HG03520 (cell line): ENCODE results near the gene TTC27.
"Not testable (repeated sequence)": the region's sequence is repeated elsewhere in the genome, so short reads cannot be mapped to it uniquely, and the experiment has no call there.

Source experiments
- ATAC-seq: cut with Tn5 transposase; IDR thresholded peaks from one replicate; pipeline ENCODE4 v1.9.1; 2021; ENCODE audit warnings: mild to moderate bottlenecking, moderate library complexity; ENCODE audit not compliant: unreplicated experiment

The TTC27 gene

DNA sequence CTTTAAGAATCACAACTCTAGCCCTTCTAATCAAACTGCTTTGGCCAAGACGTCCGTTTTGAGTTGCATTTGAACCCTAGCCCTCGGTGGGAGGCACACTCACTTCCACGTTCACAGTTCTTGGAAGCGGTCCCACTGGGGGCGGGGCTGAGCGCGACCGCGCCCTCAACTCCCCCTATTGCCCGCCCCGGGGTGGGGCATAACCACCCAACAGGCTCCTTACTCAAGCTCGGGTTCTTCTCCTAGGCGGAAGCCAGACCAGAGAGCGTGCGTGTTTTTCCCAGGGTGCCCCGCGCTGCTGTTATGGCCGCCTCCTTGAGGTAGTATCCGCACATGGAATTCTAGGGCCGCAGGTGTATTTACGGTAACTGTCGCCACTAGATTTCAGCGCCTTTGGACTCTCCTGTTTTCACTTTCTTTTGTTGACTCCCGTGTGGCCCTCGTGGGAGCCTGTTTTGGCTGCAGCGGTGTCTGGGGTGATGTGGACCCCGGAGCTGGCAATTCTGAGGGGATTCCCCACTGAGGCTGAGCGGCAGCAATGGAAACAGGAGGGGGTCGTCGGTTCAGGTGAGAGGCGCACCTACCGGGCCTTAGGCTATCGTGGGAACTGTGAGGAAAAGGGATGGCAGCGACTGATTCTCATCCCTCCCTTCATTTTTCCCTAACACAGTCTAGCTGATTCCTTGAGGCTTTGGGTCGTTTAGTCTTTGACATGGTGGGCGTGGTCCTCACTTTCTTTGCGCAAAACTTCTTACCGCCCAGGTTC, at the start of gene TTC27:
Gene TTC27, plus strand, starts transcription at position 237 of the 766 bp plus-strand sequence. Its CDS starts 243 bp downstream, at position 480.
- ATAC-seq, result peak; percentile 99

DNA sequence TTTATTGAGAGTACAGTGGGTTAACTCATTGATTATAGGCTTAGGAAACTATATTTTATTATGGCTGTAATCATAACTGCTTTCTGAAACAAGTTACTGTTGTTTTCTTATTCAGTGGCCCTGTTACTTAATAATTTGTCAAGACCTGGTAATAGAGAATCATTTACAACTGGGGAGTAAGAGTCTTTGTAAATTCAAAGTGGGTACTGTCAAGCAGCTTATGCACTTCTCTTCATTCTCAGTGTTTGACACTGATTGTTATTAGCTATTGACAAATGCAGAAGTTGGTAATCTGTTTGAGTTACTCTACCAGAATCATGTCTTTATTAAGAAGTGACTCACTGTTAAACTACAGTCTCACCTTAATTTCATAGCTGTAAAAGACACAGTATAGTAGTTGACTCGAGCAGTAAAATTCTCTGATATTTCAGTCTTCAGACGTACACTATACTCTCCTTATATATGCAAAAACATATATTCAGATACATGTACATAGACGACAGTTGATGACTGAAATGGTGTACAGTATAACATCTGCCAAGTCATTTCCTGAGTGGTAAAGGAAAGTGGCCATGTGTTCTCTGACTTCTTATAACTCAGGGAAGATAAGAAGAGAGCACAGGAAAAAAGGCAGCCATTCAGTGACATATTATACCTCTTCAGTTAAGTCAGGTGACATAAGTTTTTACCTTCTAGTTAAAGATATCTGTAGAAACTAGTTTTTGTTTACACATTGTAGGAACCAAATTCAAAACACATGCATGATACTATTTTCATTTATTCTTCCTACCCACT, 36.0 kb upstream of the TTC27 start:
- ATAC-seq, result no peak

DNA sequence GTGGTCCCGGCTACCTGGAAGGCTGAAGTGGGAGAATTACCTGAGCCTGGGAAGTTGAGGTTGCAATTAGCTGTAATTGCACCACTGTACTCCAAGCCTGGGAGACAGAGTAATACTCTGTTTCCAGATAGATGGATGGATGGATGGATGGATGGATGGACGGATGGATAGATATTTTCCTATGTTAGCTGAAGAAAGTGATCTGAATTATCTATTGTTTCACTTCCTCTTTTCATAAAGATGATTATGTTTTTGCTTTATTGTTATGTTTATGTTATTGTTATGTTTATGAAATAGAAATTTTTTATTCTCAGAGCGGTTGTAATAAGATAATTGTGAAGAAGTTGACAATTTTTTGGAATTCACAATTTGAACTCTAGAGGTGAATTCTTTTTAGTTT, 33.3 kb upstream of the TTC27 start:
- no peak for ATAC-seq

DNA sequence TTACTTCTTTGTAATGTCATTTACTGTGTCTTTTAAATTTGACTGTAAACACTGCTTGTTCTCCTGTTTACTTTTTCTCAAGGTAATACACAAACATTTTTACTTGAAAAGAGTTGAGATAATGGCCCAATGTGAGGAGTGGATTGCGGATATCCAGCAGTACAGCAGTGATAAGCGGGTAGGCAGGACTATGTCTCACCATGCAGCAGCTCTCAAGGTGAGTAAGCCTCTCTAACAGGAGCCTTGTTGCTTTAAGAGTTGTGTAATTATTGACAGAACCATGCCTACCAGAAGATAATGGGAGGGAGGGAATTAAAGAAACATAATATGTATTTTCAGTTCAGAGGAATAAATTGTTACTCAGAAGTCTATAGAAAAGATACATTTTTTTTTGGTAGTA, 16.5 kb upstream of the TTC27 start:
- no peak for ATAC-seq

DNA sequence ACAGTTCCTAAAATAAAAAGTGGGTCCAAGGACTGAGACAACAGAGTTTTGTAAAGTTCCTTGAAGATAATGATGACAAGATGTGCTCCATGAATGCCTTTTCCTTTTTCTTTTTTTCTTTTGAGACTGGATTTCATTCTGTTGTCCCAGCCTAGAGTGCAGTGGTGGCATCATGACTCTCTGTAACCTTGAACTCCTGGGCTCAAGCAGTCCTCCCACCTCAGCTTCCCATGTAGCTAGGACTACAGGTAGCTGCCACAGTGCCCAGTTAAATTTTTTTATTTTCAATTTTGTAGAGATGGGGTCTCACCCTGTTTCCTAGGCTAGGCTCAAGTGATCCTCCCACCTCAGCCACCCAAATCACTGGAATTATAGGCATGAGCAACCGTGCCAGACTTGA, 16.1 kb upstream of the TTC27 start:
- no peak for ATAC-seq

DNA sequence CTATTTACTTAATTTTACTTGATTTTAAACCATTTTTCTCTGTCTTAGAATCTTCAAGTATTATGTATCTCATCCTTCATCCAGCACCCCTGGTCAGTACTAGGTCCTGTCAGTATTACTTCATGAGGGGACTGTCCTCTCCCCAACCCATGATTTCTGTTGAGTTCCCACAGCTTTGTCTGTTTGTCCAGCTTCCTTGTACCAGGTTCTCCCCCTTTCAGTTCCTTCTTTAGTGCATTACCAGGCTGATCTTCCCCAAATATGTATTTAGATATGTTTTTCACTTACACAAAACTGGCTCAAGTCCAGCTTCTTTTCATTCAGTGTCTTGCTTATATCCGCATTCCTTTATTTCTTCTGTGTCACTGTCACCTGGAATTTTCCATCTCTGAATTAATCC, 13.8 kb upstream of the TTC27 start:
- no peak for ATAC-seq

DNA sequence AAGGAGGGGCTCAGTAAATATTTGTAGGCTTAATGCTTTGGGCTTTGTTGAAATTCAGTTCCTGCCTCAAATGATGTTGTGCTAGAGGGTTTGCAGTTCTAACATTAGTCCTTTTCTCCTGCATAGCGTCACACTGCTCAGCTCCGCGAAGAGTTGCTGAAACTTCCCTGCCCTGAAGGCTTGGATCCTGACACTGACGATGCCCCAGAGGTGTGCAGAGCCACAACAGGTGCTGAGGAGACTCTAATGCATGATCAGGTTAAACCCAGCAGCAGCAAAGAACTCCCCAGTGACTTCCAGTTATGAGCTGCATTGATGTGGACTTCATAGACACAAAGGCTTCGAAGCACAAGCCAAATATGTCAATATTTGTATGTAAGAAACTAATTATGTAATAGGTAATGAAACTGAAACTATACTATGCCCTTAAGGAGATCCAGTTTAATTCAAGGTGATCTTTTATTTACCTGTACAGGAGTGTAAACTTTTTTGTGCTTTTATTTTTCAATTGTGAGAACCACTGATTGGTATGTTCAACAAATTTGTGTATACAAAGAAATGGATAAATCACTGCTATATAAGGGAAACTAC, 10.2 kb upstream of the TTC27 start:
- ATAC-seq, result no peak

DNA sequence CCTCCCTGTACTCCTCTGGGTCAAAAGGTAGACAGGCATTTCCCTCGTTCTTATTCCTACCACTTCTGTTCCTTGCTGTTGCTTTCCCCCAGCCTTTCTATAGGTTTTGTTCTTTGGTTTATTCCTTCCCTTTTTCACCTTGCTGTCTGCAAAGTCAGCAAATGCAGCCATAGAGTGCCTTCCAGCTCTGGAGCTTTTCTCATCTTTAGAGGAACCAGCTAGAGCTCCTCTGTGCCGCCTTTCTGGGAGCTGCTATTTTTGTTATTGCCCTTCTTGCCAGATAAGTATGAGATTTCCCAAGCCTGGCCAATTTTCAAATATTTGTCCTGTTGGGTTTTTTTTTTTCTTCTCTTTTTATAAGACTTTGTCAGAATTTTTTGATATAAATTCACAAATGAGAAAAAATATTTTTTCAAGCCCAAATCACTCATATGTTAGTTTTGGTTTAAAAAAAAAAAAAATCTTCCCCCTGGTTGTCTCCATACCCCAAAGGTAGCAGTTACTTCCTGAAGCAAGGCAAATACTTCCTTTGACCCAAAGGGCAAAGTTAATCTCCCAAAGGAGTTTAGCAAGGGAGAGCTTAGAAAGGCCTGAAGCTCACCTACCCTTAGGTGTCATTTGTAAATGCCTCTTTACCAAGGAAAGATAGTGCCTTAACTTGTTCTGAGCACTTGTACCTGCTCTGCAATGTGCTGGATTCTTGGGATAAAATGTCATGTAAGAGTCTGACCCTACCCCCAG, 5.1 kb upstream of the TTC27 start:
- ATAC-seq, result no peak

DNA sequence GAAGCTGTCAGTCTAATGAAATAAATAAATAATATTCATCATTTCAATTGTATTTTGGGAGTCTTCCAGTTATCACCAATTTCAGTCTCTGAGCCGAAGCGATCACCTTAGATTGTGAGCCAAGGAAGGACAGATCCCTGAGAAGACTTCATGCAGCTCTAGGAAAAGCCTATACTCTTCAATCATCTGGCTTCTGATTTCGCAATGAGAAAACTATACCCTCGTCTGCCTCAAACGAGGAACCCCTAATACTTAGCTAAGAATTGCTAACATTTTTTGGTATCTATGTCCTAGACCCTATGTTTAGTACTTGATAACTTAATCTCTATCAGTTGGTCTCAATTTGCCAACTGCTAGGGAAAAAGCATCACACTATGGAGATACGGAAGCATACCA, 4.5 kb upstream of the TTC27 start:
- ATAC-seq, result no peak

DNA sequence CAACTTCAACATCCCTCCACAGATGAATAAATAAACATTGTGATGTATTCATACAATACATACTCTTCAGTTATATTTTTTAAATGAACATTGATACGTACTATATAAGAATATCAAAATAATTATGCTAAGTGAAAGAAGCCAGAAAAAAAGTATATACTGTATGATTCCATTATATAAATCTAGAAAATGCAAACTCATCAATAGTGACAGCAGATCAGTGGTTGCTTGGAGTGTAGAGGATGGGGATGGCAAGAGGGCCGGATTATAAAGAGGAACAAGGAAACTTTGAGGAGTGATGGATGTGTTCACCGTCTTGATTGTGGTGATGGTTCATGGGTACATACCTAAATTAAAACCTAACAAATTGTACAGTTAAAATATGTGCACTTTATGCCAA, 3.0 kb upstream of the TTC27 start:
- no peak for ATAC-seq

DNA sequence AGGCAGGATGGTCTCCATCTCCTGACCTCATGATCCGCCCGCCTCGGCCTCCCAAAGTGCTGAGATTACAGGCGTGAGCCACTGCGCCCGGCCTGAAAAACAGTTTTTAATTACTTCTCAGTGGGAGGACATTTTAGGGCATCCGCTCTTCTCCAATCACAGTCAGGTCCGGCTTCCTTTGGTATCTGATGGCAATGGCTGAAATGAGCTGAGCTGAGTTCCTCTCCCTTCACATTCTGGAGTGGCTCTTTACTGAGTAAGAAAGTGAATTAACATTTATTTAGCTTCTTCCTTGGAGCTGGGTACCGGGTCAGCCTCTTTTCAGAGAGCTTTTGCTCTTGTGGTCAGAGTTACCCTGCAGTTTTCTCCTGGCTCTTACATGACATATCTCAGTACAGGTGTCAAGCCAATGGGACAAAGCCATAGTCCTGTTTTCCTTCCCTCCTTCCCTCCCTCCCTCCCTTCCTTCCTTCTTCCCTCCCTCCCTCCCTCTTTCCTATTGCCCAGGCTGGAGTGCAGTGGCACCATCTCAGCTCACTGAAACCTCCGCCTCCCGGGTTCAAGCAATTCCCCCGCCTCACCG, 1.1 kb upstream of the TTC27 start:
- ATAC-seq, result no peak

DNA sequence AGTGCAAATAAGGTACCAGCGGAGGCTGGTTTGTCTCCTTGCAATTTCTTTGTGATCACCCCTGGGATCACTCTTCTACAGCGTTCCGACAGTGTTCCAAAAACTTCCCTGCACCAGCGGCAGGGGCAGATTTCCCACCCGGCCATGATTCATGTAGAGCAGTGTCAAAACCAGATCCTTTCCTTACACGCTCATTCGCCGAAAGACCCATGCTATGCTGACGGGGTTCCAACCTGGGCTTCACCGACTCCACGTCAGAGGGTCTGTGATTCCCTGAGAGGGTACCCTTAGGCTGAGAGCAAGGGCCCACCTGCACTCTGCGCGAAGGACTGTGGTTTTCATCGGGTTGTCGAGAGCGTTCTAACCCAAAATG, 423 bp upstream of the TTC27 start:
- peak; percentile 32 for ATAC-seq

DNA sequence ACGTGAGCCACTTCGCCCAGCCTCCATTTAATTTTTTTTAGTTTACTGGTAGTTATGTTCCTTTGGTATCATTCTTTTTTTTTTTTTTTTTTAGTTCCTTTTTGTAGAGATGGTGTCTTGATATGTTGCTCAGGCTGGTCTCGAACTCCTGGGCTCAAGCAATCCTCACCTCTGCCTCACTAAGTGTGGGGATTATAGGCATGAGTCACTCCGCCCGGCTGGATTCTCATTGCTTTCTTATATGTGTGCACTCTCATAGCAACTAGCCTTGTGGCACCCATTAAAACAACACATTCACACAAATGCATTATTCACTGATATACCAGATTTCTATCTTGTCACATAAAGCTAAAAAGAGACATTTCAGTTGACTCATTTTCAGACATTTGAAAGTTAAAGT, 4.2 kb downstream of the TTC27 start:
- ATAC-seq, result no peak

DNA sequence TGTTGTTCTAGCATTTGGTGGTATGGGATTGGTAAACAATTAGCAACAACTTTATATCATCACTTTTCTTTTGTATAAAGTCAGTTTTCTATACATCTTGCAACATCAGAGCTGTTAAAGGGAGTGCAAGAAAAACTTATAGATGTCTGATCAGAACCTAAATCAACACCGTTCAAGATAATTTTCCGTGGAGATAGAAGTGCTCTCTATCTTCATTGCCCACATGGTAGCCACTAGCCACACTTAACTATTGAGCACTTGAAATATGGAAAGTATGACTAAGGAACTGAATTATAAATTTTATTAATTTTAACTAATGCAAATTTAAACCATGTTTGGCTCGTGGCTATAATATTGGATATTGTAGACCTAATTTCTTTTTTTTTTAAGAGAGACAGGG, 5.2 kb downstream of the TTC27 start:
- no peak for ATAC-seq

DNA sequence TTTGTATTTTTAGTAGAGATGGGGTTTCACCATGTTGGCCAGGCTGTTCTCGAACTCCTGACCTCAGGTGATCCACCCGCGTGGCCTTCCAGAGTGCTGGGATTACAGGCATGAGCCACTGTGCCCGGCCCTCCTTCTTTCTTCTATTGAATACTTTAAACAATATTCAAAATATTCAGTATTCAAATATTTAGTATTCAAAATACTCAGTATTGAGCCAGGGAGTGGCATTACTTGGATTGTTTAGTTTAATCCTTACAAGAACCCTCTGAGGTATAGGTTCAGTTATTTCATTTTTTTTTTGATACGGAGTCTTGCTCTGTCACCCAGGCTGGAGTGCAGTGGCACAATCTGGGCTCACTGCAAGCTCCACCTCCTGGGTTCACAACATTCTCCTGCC, 10.7 kb downstream of the TTC27 start:
- not testable (repeated sequence) for ATAC-seq

DNA sequence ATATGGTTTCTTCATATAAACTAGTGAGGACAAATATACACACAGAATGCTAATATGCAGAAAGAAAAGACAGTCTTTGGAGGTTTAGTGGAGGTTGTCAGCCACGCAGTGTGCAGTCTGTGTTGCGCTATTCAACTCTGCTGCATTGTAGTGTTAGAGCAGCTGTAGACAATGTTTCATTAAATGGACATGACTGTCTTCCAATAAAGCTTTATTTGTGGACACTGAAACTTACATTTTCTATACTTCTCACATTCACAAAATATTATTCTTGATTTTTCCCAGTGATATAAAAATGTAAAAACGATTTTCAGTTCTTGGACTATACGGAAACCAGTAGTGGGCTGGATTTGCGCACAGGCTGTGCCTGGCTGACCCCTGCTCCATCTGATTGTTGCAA, 13.3 kb downstream of the TTC27 start:
- no peak for ATAC-seq

DNA sequence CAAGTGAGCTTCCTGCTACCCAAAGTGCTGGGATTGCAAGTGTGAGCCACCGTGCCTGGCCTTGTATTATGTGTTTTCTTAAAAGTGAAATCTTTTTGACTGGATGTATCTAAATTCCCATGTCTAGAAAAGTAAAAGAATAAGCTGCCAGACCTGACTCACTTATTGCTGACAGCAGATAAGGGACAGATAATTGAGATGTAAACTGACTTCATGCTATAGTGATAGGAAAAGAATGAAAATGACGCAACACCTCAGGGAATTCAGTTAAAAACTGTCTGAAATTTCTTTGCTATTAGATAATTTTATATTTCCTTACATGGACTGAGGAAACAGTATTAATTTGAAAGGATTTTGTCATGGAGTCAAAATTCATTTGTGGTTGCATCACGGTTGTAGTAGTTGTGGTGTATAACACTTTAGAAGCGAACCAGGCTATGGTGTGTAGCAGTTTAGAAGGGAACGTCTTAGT, 19.4 kb downstream of the TTC27 start:
- no peak for ATAC-seq

DNA sequence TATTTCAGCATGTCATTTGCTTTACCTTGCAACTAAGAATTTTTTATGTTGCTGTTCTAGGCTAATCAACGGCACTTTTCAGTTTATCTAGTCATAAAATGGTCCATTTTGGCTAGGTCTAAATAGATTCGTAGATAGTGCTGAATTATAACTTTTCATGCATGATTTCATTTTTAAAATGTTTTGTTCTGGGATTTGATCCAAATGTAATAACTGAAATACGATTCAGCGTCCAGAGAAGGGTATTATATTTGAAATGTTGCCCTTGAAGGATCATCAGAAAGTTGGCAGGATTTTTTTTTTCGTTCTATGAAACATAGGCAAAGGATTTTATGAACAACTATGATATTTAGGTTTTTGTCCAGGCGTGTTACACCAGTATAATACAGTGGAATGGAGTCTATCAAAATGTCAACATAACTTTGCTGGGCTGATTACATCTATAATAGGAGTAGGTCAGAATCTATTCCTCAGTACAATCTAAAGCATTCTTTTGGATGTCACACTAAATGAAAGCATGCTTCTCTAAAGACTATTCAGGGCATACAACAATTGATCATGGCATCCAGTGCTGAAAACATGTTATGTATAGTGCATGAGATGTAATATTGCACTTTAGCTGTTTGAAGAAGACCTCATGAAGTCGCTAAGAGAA, 24.8 kb downstream of the TTC27 start:
- no peak for ATAC-seq

DNA sequence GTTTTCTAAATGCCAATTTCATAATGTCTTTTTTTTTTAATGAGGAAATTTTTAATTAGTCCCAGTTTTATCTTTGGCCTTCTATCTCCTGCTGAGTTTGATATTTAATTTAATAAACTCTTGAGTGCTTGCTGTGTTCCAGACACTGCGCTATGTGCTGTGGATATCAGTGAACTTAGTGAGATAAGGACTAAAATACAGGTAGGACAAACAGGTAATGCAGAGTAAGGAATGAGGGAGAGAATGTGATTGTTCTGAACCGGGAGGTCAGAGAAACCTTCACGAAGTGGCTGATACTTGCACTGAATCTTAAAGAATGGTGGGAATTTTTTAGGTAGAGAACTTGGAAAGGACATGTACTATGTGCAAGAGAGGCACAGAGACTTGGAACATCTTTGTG, 28.2 kb downstream of the TTC27 start:
- ATAC-seq, result no peak

DNA sequence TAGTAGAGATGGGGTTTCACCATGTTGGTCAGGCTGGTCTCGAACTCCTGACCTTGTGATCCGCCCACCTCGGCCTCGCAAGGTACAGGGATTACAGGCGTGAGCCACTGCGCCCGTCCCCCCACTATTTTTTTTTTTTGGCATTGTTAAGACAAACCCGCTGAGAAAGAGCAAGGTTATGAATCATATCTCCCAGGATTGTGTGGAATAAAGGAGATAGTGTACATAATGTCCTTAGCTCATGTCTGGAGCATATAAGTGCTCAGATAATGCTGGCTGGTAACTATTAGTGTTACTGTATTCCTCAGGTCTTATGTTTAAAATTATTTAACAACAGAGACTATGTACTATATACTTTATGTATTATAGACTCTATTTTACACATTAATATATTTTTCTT, 36.0 kb downstream of the TTC27 start:
- ATAC-seq, result no peak
